NCI-H748 treated with DMSO at 0.1 percent for 48 hours (cell line): ENCODE data around the gene FAM131C.
A peak's percentile ranks its signal among the peaks of the same experiment; 100 is the strongest.

ENCODE experiments used
- DNase-seq: peaks from one replicate; lab custom pipeline; 2025; lab: John Stamatoyannopoulos, UW

Gene FAM131C

DNA sequence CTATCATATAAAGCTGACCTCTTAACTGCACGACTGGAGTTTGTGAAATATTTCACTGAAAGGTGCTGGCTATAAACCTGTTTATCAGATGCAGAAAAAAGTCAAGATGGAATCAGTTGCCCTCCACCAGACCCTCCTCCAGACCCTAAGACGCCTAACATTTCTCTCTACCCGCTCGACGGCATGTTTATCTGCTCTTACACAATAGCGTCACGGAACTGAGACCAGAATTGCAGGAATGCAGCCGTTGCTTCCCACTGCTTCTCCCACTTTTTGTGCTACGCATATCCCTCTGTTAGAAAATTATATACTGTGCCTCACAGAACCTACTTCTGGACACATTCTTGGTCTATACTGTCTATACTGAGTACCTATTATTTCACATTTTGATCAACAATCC, 28.2 kb upstream of the FAM131C start:
- no peak for DNase-seq

DNA sequence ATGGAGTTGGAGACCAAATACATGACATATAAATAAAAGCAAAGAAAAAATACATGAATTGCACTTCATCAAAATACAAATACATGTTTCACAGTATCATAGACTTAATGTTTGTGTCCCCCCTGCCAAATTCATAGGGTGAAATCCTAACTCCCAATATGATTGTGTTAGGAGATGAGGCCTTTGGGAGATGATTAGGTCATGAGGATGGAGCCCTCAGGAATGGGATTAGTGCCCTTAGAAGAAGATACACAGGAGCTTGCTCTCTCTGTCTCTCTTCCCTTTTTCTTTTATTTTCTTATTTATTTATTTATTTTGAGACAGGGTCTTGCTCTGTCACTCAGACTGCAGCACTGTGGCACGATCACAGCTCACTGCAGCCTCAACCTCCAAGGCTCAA, 26.0 kb upstream of the FAM131C start:
- no peak for DNase-seq

DNA sequence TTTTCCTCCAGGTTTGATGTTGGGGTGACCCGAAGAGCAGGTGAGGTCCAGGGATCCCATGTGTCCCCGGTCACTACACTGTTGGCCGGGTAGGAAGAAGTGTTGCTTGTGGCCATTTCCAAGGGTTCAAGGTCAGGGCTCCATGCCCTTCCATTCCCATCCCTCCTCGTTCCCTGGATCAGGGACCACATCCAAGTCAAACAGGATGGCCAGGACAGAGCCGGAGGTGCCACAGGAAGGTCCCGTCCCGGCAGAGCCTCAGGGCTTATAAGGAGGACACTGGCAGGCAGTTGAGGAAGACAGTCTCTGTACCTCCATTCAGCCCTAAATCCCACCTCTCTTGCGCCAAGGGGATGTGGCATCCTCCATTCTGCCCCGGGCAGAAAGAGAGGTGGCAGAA, 22.0 kb upstream of the FAM131C start:
- no peak for DNase-seq

DNA sequence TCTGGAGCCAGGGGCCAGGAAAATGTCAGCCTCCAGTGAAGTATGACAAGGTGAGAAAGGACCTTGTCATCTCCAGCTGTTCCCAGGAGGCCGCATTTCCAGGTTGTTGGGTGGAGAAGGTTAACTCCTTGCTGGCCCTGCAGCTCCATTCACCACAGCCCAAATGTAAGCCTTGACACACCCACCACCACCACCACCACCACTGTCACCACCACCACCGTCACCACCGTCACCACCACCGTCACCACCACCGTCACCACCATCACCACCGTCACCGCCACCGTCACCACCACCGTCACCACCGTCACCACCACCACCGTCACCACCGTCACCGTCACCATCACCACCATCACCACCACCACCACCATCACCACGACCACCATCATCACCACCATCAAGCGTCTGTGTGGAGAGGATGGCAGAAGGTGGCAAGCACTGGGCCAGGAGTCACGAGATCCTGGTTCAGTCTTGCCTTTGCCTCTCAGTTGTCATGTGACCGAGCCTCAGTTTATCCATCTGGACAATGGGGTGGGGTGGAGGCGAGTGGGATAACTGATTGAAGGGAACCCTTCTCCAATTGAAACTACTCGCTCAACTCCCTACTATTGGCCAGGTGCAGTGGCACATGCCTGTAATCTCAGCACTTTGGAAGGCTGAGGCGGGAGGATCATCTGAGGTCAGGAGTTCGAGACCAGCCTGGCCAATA, 21.2 kb upstream of the FAM131C start:
- no peak for DNase-seq

DNA sequence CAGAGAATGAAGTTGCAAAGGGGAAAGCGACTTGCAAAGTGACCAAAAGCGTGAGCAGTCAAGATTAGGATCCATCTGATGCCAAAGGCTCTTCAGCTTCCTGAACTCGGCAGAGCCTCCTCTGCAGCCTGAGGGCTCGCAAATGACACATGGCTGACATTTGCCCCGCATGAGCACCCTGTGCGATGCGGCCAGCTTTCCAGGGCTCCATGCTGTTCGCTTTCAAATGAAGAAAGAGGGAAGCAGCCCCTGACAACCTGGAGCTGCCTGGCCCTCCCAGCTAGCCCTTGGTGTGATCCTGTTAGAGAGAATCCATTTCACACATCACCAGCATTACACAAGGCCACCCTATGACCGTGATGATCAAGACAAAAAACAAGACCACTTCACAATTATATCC, 20.2 kb upstream of the FAM131C start:
- DNase-seq: no peak

DNA sequence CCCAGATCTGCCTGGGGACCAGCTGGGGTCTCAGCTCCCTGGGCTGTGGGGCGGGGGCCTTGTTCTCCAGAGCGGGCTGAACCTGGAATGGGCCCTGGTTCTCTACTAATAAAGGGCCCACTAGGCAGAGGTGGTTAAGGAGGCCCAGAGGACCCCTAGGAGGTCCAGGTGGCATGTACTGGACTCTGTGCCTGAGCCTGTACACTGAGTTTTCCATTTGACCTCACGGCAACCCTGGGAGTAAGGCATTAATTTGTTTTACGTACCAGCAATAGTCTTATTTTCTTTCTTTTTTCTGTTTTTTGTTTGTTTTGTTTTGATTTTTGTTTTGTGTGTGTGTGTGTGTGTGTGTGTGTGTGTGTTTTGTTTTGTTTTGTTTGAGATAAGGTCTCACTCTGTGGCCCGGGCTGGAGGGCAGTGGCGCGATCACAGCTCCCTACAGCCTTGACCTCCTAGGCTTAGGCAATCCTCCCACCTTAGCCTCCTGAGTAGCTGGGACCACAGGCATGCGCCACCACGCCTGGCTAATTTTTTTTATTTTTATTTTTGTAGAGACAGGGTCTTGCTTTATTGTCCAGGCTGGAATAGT, 19.6 kb upstream of the FAM131C start:
- DNase-seq: no peak

DNA sequence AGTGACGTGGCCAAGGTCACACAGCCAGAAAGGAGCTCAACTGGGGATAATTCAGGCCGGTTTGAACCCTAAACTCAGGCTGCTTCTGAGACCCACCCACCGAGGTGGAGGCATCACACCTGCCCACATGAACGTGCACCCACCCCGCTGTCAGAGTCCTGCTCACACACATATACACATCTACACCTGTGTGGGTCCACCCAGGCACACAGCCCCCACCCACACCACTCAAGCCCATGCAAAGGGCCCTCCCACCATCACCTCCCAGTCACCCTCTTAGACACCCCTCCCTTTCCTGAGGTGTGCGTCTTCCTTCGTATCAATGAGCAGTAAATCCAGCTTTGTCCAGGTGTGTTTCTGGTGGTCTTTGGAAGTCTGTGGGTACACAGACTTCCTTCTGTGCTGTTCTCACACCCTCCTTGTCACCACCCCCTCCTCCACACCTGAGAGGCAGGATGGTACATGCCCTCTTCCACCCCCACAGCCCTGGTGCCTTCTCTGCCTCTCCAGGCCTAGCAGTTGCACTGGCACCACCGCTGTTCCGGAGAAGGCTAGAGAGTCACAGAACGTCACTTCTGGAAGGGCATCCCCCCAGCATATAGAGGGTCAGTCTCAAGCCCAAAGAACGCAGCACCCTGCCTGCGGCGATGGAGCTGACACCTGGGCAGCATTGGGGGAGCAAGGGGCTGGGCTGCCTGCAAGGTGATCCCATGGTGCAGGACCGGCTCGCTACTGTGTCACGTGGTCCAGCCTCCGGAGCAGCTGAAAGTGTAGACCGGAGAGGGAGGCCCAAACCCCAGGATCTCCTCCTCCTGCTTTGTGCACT, 18.9 kb upstream of the FAM131C start:
- no peak for DNase-seq

DNA sequence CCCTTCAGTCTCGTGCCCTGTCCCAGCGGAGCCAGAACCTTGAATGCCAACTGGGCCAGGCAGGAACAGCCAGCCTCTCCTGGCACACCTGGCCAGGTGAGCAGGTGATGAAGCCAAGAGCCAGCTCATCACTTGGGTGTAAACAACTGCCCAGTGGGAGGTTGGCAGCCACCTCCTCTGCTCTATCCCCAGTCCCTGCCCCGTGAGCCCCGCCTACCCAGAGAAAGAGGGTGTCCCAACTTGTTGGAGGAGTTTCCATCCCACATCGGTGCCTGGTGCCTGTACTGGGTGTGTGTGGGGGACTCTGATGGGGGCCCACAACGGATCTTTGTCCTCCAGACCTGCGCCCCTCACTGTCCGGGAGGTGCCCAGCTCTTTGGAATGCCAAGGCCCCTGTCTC, 17.8 kb upstream of the FAM131C start:
- no peak for DNase-seq

DNA sequence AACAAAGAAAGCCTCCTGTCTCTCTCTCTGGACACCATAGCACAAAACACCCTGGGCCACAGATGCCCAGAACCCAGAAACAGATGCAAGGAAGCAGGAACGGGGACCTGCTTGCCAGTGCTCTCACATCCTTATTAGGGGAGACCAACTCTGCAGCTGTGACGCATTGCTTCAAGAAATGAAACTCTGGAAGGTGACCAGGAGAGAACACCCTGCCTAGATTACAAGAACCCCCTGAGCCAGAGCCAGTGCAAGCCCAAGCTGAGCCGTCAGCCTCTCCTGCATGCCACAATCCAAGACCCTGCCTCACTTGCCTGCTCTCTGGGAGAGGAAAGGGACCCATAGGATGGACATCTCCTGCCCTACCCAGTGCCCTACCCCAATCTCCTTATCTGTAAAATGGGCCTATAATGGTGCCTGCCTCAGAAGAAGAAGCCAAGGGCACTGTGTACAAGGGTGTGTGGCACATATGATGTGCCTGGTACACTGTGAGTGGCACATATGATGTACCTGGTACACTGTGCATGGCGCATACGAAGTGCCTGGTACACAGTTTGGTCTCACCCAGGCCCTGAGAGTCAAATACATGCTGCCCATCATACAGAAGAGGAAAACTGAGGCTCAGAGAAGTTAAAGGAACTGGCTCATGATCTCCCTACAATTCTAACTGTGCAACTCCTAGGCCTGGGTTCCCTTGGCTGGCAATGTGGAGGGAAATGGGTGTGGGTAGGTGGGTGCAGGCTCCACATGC, 16.8 kb upstream of the FAM131C start:
- no peak for DNase-seq

DNA sequence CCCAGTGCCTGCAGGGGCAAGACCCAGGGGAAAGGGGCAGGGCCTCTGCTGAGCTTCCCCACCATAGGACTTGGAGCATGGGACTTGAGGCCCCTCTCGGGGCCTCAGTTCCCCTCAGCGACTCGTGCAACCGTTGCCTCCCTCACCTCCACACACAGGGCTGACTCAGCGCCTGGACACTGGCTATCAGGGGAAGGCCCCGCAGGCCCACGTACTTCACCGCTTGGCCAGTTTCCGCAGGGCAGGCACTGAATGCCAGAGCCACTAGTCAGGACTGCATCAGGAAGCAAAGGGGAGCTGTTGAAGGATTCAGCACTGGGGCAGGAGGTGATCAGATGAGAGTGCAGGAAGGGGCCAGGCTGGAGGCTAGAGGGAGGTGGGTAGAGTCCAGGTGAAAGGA, 15.5 kb upstream of the FAM131C start:
- DNase-seq: no peak

DNA sequence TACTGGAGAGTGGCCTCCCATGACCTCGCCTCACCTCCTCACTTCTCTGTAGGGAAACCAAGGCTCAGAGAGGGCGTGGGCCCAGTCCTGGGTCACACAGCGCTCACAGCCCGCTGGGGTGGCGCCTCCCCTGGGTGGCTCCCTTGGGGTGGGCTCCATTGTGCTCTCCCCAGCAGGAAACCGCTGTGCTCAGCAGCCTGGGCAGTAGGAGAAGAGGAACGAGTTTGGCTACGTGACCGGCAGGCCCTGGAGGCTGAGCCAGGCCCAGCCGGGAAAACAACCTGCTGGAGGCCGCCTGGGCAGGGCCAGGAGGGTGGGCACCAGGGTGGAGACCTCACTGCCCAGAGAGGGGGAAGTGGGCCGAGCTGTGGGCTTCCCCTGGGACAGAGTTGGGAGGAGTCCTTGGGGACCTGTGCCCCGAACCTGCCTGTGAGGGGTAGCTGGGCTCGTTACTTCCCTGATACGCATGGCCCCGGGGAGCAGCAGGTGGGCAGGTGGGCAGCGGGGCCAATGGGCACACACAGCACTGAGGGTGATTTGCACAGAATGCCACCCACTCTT, 15.0 kb upstream of the FAM131C start:
- DNase-seq: no peak

DNA sequence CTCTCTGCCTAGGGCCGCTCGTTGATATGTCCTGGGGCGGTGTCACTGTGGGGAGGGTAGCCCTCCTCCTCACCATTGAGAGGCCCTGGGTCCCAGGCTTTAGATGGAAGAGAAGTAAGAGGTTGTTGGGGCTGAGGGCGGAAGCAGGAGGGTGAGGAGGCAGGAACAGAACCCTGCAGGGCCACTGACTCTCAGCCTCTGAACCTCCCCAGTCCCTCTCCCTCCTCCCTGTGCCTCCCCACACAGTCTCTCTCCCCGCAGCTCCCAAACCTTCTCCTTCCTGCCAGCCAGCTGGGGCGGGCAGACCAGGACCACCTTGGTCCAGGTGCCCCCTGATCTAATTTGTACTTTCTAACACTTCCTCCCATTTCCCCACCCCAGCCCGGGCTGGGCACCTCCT, 14.3 kb upstream of the FAM131C start:
- DNase-seq: no peak

DNA sequence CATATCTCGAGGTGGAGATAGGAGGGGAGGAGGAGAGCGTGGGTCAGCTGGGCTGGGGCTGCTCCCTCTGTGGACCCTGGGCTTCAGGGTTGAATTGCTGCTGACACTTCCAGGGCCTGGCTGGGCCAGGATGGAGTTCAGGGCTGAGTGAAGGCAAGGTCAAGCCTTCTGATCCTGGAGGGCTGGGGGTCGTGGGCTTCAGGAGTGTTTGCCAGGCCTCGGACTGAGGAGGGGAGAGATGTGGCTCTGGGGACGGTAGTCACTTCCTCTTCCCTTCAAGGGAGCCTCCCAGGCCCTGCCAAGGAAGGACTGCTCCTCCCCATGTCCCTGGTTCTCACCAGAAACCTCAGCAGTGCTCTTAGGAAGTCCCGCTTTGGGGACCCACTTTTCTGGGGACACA, 12.1 kb upstream of the FAM131C start:
- no peak for DNase-seq

DNA sequence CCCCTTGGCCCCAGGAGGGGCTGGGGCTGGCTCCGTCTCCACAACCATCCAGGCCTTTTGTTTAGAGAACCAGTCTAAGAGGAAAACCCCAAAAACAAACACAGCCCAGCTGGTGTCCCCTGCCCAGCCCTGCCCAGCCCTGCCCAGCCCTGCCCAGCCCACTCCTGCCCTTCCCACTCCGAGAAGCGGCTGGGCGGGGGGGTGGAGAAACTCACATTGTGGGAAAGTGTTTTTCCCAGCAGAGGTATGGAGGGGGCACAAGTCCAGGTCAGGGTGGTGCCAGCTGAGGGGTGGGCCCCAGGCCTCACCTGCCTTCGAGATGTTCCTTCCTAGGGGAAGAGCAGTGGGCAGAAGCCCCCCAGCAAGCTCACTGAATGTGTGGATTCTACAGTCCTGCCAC, 10.0 kb upstream of the FAM131C start:
- no peak for DNase-seq

DNA sequence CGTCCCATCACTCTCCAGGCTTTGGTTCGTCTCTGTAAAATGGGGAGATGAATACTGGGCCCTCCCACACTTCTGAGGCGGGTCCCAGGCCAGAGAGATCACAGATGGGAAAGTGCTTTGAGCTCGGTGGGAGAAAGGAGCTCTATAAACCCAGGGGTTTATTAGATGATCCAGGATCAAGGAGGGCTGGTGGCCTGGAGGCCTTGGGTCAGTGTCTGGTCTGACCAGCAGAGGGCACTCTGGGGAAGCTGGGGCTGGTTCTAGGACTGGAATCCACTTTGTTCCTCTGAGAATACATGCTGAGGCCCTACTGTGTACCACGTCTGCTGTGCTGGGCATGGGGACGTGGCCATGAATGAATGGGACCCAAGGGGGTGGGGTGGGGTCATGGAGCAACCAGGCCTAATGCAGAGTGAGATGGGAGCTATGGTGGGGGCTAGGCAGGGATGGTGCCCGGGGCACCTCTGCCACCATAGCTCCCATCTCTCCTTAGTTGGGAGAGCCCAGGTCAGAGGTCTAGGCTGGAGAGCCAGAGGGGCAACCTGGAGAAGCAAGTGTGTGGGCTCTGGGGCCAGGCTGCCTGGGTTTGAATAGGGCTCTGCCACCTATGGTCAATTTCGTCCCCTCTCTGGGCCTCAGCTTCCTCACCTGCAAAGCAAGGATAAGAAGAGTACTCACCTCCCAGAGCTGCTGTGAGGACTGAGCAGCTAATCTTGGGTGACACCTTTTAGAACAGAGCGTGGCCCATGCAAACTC, 9.0 kb upstream of the FAM131C start:
- DNase-seq: no peak

DNA sequence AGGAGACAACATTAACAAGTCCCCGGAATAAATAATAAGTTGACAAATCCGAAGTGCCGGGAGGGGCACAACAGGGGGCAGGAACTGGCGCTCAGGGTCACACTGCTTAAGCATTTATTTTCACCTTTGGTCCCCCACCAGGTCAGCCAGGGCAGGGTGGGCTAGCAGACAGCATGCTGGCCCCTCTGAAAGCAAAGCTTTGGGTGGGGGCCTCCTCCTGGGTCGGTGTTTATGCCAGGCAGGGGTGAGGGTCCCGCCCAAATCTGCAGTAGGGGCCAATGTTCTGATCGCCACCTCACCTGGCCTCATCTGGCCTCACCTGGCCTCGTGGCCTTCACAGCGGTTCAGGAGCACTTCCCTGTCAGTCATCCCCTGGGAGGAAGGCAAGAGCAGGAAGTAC, 8.2 kb upstream of the FAM131C start:
- no peak for DNase-seq

DNA sequence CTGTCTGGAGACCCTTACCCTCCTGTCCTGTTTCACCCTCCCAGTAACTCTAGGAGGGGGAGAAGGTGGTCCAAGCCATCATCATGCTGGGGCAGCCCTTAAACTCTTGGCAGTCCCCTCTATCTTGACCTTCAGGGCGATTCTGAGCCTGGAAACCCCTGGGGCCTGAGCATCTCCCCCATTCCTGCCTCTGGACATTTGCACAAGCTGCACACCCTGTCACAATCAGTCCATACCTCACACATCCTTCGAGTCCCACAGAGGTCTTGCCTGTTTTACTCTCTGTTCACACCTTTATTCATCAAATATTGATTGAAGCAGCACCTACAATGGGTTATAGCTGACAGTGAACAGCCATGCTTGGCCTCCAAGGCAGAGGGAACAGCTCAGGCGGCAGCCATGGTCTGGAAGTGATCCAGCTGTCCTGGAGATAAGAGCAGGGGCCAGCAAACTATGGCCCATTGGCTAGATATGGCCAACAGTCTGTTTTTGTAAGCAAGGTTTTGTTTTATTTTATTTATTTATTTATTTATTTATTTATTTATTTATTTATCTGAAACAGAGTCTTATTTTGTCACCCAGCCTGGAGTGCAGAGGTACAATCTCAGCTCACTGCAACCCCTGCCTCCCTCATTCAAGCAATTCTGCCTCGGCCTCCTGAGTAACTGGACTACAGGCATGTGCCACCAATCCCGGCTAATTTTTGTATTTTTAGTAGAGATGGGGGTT, 7.1 kb upstream of the FAM131C start:
- no peak for DNase-seq

DNA sequence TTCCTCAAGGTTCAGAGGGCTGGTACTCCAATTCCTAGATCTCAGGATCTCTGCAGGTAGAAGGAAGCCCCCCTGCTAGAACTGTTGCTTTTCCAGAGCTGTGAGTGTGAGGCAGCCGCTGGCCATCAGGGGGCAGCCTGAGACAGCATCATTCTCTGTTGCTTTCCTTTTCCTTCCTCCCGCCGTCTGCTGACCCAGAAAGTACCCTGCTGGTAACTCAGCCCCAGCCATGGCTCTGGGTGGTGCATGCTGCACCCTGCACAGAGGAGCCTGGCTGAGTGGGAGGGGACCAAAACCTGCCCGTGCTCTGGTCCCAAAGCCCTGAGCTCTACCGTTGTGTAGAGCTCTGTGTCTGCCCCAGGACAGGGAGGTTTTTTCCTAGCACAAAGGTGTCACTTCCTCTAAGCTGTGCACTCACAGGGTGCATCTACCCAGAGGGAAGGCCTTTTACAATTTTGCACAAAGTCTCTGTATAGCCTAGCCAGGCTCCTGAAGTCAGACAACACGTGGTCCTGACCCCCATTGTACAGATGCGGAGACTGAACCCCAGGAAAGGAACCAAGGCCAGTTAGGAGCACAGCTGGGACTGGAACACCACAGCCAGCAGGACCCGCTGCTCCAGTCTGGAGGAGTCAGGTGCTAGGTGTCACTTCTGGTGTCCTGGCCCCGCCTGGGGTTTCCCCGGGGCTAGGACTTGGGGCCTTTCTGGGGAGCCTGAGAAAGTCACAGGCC, 5.6 kb upstream of the FAM131C start:
- peak; percentile 55 for DNase-seq

DNA sequence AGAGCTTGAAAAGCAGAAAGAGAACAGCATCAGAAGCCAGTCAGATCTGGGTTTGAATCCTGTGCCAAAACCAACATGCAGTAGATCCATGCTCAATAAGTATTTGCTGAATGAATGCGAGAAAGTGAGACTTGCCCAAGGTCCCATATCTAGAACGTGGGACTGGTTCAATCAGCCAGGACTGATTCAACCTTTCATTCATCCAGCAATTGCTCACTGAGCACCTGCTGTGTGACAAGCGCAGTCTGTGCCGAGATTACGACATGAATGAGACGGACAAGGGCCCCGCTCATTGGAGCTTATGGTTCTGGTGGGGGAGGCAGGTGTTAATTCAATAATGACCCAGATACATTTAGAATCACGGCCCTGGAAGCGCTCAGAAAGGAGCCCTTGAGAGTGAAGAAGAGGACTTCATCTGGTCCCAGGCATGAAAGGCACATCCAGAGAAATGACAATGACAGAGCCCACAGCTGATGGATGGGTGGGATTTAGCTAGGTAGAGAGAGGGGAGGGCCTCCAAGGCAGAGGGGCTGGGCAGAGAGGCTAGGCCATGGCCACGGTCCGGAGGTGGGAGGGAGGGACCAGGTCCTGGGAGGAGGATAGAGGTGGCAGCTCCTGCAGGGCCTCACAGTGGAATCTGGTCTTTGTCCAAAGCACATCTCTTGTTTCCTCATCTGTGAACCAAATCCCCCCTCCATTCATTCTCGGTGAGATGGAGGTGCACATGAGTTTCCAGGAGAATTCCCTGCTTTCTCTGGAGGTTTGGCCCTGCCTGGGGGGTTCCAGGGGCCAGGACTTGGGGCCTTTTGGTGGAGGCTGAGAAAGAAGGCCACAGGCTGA, 4.2 kb upstream of the FAM131C start:
- no peak for DNase-seq
